SKM-1 (cell line): ENCODE measurements around the gene PHF21A.
"Not testable (repeated sequence)": the region's sequence is repeated elsewhere in the genome, so short reads cannot be mapped to it uniquely, and the experiment has no call there.

ENCODE experiments used
- DNase-seq: peaks from one replicate; lab custom pipeline; 2025; ENCODE audit not compliant: unreplicated experiment; lab: John Stamatoyannopoulos, UW

The PHF21A gene

GRCh38 chr11:45985212-45985611 is 136.0 kb downstream of the PHF21A start:
- DNase-seq, result no peak

GRCh38 chr11:45984192-45984591 is 137.1 kb downstream of the PHF21A start:
- DNase-seq, result no peak

GRCh38 chr11:45983471-45983845 is 137.8 kb downstream of the PHF21A start:
- no peak for DNase-seq

DNA sequence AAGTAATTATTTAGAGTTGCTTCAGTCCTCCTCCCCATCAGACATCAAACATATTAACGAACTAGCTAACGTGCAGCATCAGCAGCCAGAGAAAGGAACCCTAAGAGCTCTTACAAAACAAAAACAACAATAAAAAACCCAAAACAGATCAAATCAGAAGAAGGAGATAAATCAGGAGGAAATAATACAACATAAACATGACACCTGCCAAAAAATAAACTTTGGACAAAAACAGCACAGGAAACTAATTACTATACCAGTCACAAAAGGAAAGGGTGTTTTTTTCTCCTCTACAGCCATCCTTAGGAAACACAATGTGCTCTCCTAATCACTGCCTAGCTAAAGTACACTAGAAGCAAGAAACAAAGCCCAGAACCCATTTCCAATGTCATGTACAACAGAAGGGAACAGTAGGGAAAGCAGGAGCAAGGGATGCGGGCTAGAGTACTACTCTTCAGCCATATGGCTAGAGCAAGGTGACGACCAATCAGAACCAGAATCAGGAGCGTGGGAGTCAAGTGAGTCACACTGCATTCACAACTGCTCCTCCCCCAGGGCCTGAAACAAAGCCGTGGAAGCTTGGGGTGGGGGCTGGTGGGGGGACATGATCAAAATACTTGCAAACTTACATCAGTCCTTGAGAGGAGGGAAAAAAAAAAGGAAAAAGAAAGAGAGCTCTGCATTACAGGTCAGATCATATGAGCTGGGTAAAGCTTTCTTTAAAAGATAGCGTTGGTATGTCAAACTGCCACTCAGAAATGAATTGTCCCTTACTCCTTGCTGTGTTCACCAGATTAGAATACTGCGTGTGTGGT is 138.4 kb downstream of the PHF21A start:
- no peak for DNase-seq

GRCh38 chr11:45981826-45982225 is 139.4 kb downstream of the PHF21A start:
- not testable (repeated sequence) for DNase-seq

DNA sequence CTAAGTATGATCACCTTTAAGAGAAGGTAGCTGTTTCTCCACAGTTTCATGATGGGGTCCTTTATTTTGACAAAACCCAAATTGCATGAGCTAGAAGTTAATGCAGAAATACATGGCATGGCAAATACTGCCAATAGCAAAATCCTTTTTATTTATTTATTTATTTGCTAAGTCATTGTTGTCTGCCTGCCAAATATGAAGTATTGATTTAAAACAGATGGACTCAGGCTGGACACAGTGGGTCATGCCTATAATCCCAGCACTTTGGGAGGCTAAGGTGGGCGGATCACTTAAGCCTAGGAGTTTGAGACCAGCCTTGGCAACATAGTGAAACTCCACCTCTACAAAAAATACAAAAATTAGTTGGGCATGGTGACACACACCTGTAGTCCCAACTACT is 146.4 kb downstream of the PHF21A start:
- DNase-seq, result no peak

DNA sequence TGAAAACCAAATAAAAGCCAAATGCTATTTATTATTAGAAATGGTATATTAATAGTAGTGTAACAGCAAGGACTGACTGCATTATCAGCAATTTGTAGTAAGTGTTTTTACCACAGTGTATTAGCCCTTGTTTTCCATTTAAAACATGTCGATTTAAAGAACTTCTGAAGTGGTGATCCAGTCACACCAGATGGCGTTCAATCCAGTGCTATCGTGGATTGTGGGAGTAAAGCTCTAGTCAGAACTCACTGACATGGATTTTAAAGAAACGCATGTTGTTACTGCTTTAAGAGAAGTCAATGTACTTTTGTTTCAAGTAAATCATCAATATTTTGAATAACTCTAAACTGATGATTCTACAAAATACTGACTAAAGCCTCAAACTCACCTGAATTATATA is 147.7 kb downstream of the PHF21A start:
- no peak for DNase-seq

DNA sequence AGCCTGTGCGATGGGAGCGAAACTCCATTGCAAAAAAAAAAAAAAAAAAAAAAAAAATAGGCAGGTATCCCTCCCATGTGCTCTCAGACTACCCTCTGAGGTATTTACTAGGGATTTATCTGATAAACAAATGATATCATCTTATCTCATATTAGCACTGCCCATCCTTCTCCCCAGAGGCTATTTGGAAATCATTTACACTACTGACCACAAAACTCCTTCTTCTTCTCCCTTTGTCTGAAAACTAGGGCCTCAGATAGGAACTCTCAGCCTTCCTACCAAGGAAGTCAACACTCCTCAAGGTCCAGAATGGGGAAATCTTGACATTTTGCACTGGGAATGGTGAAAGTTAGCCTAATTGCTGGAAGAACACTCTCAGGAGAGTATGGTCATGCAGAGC is 152.4 kb downstream of the PHF21A start:
- DNase-seq, result no peak

DNA sequence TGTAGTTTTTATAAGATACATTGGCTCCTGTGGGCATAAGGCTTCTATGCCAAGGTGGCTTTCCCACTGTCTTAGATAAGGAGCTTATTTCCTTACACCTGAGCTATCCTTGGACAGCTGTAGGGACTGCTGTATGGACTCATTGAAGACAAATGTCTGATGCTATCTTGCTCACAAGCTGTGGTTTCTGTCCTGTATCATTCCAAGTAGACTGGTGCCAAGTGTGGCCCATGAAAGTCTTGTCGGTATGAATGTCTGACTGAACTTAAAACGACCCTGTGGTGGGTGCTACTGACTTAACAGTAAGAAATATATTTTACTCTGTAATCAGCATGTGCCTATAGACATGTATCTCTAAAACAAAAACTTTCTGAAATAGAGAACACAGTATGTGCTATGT is 153.7 kb downstream of the PHF21A start:
- DNase-seq, result no peak

DNA sequence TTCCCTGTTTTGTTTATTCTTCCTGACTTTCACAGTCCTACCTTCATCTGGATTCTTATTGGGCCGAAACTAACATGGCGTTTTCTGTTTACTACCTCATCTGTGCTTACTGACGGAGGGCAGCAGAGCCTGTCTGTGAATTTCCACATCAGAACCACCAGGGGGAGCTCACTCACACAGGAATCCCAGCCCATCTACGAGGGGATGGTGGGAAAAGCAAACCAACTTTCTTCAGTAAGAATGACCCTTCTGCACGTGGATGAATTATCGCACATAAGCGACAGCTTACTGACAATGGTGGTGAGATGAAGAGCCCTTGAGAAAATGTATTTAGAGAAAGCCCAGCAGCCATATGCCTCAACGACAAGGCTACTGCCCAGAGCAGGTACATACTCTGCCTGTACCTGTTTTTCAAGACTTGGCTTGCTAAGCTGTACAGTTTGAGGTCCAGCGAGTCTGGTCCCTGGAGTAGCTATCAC is 156.3 kb downstream of the PHF21A start:
- peak; percentile 28 for DNase-seq

DNA sequence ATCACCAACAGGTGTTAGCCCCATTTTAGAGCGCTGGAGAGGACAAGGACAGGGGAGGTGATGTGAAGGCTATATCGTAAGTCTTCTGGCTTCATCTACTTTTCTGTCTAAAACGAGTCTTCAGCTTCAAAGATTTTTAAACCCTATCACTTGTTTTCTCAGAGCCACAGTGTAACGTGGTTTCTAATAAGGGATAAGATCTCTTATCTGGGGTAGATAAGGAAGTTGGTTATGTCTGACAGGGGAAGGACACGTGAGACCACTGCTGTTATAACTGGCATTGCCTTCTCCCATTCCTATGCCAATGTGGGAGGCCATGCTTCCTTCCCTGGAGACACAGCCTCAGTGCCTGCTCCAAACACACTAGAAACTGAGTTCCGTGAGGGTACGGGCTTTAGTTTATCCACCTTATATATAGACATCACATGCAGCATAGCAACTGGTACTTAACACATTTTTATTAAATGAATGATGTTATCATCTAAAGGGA is 159.5 kb downstream of the PHF21A start:
- DNase-seq, result no peak

- DNase-seq, result no peak
These were observed 160.7 kb downstream of the PHF21A start for GRCh38 chr11:45960387-45961095.

GRCh38 chr11:45959851-45960250 is 161.4 kb downstream of the PHF21A start:
- DNase-seq, result no peak

DNA sequence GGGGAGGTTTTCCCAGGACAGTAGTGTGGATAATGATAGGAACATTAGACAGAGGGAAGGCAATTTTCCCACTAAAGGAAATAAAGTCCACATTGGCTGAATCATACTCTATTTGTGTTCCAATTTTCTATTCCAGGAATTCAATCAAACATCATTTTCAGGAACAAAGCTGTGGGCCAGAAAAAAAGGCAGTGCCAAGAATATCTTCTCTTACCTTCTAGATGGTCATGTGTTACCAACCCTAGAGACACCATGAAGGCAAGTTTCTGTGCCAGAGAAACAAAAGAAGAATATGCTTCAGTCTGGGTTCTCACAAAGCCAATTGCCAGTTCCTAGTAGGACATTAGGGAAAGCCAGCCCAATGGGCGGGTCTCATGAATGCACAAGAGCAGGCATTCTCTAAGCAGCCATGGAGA is 171.3 kb downstream of the PHF21A start:
- DNase-seq, result no peak

DNA sequence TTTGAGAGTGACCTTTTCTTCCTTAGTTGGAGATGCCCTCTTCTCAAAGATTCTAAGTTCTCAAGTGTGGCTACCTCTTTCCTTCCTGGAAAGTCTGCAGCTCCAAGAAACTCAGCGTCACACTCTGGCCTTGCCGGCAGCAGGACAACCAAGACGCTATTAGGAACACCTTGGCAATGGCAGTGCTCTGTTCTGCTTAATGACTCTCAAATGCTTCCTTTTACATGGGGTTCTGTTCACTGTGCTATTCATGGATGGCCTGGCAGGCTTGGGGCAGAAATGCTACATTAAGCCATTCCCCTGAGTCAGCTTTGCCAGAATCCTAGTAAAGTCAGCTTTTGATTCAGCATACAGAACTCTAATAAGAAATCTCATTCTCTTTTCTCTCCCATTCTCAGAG is 172.9 kb downstream of the PHF21A start:
- DNase-seq, result no peak

DNA sequence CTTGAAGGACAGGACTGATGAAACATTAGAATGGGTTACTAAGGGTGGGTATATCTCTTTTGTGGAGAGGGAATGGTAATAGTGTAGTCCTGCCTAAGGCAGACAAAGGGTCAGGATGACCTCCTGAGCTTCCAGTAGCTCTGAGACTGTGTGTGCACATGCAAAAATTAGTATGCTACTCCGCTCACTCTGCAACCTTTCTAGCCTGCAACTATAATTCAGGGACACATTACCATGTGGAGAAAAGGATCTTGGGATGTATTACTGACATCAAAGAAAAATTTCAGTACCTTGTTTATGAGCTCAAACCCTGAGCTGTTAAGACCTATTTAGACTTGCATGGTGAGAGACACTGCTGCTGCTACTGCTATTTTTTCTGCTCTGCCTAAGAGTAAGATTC is 173.4 kb downstream of the PHF21A start:
- DNase-seq, result no peak

- no peak for DNase-seq
These were observed 175.8 kb downstream of the PHF21A start for GRCh38 chr11:45945397-45945999.

GRCh38 chr11:45942381-45942780 is 178.9 kb downstream of the PHF21A start:
- no peak for DNase-seq

- no peak for DNase-seq
These were observed 180.0 kb downstream of the PHF21A start for GRCh38 chr11:45941285-45941684.

GRCh38 chr11:45939836-45940235 is 181.4 kb downstream of the PHF21A start:
- DNase-seq, result no peak

DNA sequence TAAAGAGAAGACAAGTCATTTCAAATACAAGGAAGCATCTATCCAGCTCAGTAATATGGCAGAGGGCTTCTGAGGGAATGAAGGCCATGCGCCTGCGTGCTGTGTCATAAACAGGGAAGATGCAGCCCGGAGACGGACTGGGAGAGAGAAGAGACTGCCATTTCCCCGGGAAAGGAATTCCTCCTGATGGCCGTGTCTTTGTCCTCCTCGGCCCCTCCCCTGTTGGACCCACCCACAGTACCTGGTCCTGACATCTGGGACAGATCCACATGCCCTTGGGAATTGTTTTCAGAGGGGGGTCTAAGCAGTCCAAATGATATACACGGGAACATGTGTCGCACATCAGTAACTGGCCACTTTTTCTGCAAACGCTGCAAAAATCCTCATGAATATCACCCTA is 183.3 kb downstream of the PHF21A start:
- DNase-seq, result no peak

- no peak for DNase-seq
These were observed 184.7 kb downstream of the PHF21A start for GRCh38 chr11:45936511-45937054.
